ENCODE results near the gene CGNL1.

The CGNL1 gene

GRCh38 chr15:57335293-57335715 is 41.0 kb upstream of the CGNL1 start:
- TF ChIP-seq RAD21 (IDR thresholded peaks at IDR 0.05; ENCODE audit: low read depth): no peak
- TF ChIP-seq MAX (IDR thresholded peaks at IDR 0.05): no peak
- TF ChIP-seq TCF12 (IDR thresholded peaks at IDR 0.05; ENCODE audit: low read depth): no peak
- TF ChIP-seq ZBTB7A (IDR thresholded peaks at IDR 0.05; ENCODE audit: low read depth): no peak
- TF ChIP-seq REST (IDR thresholded peaks at IDR 0.05; ENCODE audit: low read depth): no peak
- no peak for TF ChIP-seq CEBPB (IDR thresholded peaks at IDR 0.05)
- TF ChIP-seq TAF1 (IDR thresholded peaks at IDR 0.05; ENCODE audit: low read depth): no peak
- TF ChIP-seq EP300 (IDR thresholded peaks at IDR 0.05; ENCODE audit: borderline replicate concordance): no peak
- no peak for TF ChIP-seq TEAD4 (IDR thresholded peaks at IDR 0.05)
- TF ChIP-seq YY1 (IDR thresholded peaks at IDR 0.05; ENCODE audit: low read depth): no peak
- no peak for TF ChIP-seq EGR1 (IDR thresholded peaks at IDR 0.05)
- no peak for TF ChIP-seq USF1 (IDR thresholded peaks at IDR 0.05)
- TF ChIP-seq CREB1 (IDR thresholded peaks at IDR 0.05; ENCODE audit: low read depth): no peak
- no peak for TF ChIP-seq NFIC (IDR thresholded peaks at IDR 0.05)

- TF ChIP-seq RAD21 (IDR thresholded peaks at IDR 0.05; ENCODE audit: low read depth): no peak
- TF ChIP-seq TCF12 (IDR thresholded peaks at IDR 0.05; ENCODE audit: low read depth): no peak
- TF ChIP-seq FOXM1 (IDR thresholded peaks at IDR 0.05; ENCODE audit: borderline replicate concordance, low read depth): no peak
- no peak for TF ChIP-seq TAF1 (IDR thresholded peaks at IDR 0.05; ENCODE audit: low read depth)
- no peak for TF ChIP-seq USF1 (IDR thresholded peaks at IDR 0.05)
- no peak for TF ChIP-seq TEAD4 (IDR thresholded peaks at IDR 0.05)
- TF ChIP-seq YY1 (IDR thresholded peaks at IDR 0.05; ENCODE audit: low read depth): no peak
Measured at GRCh38 chr15:57335719-57336118, 40.6 kb upstream of the CGNL1 start.

- TF ChIP-seq MAX (IDR thresholded peaks at IDR 0.05) (0 out of 2 replicates have a peak, but pooled peaks have one; percentile 19), CEBPB (IDR thresholded peaks at IDR 0.05) (no peak), ZBTB7A (IDR thresholded peaks at IDR 0.05; ENCODE audit: low read depth) (no peak)
Measured at GRCh38 chr15:57337868-57338411, 38.4 kb upstream of the CGNL1 start.

- TF ChIP-seq REST (IDR thresholded peaks at IDR 0.05; ENCODE audit: low read depth): no peak
- TF ChIP-seq TEAD4 (IDR thresholded peaks at IDR 0.05): no peak
- no peak for TF ChIP-seq FOXM1 (IDR thresholded peaks at IDR 0.05; ENCODE audit: borderline replicate concordance, low read depth)
- no peak for TF ChIP-seq USF1 (IDR thresholded peaks at IDR 0.05)
- TF ChIP-seq TAF1 (IDR thresholded peaks at IDR 0.05; ENCODE audit: low read depth): no peak
- TF ChIP-seq EGR1 (IDR thresholded peaks at IDR 0.05): no peak
- no peak for TF ChIP-seq ZBTB7A (IDR thresholded peaks at IDR 0.05; ENCODE audit: low read depth)
- TF ChIP-seq RAD21 (IDR thresholded peaks at IDR 0.05; ENCODE audit: low read depth): no peak
- TF ChIP-seq MAX (IDR thresholded peaks at IDR 0.05): no peak
Measured at GRCh38 chr15:57339321-57339720, 37.0 kb upstream of the CGNL1 start.

GRCh38 chr15:57340682-57341259 is 35.5 kb upstream of the CGNL1 start:
- TF ChIP-seq RAD21 (IDR thresholded peaks at IDR 0.05; ENCODE audit: low read depth) (peak; percentile 99), ZBTB7A (IDR thresholded peaks at IDR 0.05; ENCODE audit: low read depth) (no peak), FOXM1 (IDR thresholded peaks at IDR 0.05; ENCODE audit: borderline replicate concordance, low read depth) (no peak)

GRCh38 chr15:57343048-57343447 is 33.3 kb upstream of the CGNL1 start:
- TF ChIP-seq EP300 (IDR thresholded peaks at IDR 0.05; ENCODE audit: borderline replicate concordance) (no peak), TCF12 (IDR thresholded peaks at IDR 0.05; ENCODE audit: low read depth) (no peak), REST (IDR thresholded peaks at IDR 0.05; ENCODE audit: low read depth) (no peak), MAX (IDR thresholded peaks at IDR 0.05) (no peak), USF1 (IDR thresholded peaks at IDR 0.05) (no peak), CREB1 (IDR thresholded peaks at IDR 0.05; ENCODE audit: low read depth) (no peak), FOXM1 (IDR thresholded peaks at IDR 0.05; ENCODE audit: borderline replicate concordance, low read depth) (no peak), RAD21 (IDR thresholded peaks at IDR 0.05; ENCODE audit: low read depth) (no peak), YY1 (IDR thresholded peaks at IDR 0.05; ENCODE audit: low read depth) (no peak), NFIC (IDR thresholded peaks at IDR 0.05) (no peak), ZBTB7A (IDR thresholded peaks at IDR 0.05; ENCODE audit: low read depth) (no peak)
